Hepatocyte (in vitro differentiated cells): ENCODE data around the gene C11orf65.

ENCODE experiments used
- EZH2 ChIP-seq: fragments of 200-600 bp; sonication (generic); IDR thresholded peaks from 2 replicates; pipeline ENCODE4 v1.6.1; 2016; ENCODE audit warnings: antibody characterized with exemption, mild to moderate bottlenecking, borderline replicate concordance
- TF ChIP-seq, protein P1 (sequence below): fragments of 200-600 bp; sonication (generic); IDR thresholded peaks from 2 replicates; pipeline ENCODE4 v1.5.1; 2016; ENCODE audit warnings: antibody characterized with exemption, mild to moderate bottlenecking; ENCODE audit not compliant: poor library complexity

DNA sequence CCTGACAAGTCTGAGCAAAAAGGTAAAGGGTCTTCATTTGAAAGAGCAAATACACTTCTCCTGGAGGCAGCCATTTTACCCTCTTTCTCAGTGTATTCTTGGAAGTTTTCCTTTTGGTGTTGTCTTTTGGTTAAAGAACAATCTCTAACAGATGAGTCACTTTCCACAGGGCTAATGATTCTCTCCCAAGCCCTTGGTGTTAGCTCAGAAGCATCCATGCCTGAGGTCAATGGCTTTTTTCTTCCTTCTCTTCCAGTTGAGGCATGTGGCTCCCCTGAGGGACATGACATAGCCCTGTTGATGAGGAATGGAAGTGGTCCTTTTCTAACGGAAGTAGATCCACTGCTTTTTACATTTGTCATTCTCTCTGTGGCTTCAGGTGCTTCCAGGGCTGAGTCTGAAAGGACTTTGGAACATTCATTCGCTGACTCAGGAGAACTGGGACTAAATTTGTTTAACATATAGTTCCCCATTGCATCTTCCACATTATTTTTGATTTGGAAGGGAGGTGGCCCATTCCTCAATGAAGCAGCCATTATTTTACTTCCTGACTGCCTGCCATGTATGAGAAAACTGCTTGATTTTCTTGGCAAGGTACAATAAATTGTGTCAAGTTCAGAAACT lies 44.6 kb upstream of the C11orf65 start:
- TF ChIP-seq, protein P1, sequence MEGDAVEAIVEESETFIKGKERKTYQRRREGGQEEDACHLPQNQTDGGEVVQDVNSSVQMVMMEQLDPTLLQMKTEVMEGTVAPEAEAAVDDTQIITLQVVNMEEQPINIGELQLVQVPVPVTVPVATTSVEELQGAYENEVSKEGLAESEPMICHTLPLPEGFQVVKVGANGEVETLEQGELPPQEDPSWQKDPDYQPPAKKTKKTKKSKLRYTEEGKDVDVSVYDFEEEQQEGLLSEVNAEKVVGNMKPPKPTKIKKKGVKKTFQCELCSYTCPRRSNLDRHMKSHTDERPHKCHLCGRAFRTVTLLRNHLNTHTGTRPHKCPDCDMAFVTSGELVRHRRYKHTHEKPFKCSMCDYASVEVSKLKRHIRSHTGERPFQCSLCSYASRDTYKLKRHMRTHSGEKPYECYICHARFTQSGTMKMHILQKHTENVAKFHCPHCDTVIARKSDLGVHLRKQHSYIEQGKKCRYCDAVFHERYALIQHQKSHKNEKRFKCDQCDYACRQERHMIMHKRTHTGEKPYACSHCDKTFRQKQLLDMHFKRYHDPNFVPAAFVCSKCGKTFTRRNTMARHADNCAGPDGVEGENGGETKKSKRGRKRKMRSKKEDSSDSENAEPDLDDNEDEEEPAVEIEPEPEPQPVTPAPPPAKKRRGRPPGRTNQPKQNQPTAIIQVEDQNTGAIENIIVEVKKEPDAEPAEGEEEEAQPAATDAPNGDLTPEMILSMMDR = no peak
- TF ChIP-seq EZH2 = no peak
